HG02885 (cell line): ENCODE data around the gene NAA80.
A peak's percentile ranks its signal among the peaks of the same experiment; 100 is the strongest.

ENCODE experiments used
- ATAC-seq: cut with Tn5 transposase; IDR thresholded peaks from one replicate; pipeline ENCODE4 v1.9.1; 2021; ENCODE audit warnings: mild to moderate bottlenecking; ENCODE audit not compliant: unreplicated experiment, poor library complexity

Gene NAA80

DNA sequence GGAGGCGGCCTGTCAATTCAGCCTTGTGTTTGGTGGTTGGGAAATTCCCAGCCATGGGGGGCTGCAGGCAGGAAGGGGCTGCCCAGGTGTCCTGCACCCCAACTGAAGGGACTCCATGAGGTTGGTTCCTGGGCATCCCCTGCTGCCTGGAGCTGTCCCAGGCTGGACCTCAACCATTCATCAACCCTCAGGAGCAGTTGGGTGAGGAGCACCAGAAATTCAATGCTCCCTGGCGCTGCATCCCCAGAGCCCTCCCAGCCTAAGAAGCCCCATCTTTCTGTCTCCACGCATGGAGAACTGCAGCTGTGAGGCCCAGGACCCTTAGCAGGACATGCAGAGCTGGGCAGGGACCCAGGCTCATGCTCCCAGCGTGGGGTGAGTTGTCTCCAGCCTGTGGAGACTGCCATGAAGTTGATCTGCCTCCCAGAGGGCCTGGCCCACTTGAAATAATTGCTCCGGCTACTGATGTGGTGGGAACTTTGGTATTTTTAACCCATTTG, 38.2 kb downstream of the NAA80 start:
- no peak for ATAC-seq

- ATAC-seq: peak; percentile 92
Measured at GRCh38 chr3:50260027-50260941, 38.9 kb downstream of the NAA80 start.

- peak; percentile 26 for ATAC-seq
Measured at GRCh38 chr3:50259432-50260026, 39.7 kb downstream of the NAA80 start.

DNA sequence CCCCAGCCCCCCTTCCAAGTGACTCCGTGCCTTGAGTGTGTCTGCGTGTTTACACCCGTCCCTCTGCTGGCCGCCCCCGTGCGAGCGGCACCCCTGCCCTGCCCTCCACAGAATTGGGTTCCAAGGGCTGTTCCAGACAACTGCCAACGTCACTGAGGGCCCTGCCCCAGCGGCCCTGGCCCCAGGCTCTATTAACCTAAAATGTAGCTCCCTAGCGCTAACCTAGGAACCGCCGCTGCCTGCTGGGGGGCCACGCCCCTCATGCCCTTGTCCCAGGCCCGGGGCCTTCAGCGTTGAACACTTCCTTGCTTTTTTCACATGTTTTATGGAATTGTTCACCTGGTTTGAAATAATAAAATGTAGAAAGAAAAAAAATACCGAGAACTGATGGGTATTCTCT, 40.2 kb downstream of the NAA80 start:
- no peak for ATAC-seq

GRCh38 chr3:50258029-50258680, 41.0 kb downstream of the NAA80 start:
- no peak for ATAC-seq

DNA sequence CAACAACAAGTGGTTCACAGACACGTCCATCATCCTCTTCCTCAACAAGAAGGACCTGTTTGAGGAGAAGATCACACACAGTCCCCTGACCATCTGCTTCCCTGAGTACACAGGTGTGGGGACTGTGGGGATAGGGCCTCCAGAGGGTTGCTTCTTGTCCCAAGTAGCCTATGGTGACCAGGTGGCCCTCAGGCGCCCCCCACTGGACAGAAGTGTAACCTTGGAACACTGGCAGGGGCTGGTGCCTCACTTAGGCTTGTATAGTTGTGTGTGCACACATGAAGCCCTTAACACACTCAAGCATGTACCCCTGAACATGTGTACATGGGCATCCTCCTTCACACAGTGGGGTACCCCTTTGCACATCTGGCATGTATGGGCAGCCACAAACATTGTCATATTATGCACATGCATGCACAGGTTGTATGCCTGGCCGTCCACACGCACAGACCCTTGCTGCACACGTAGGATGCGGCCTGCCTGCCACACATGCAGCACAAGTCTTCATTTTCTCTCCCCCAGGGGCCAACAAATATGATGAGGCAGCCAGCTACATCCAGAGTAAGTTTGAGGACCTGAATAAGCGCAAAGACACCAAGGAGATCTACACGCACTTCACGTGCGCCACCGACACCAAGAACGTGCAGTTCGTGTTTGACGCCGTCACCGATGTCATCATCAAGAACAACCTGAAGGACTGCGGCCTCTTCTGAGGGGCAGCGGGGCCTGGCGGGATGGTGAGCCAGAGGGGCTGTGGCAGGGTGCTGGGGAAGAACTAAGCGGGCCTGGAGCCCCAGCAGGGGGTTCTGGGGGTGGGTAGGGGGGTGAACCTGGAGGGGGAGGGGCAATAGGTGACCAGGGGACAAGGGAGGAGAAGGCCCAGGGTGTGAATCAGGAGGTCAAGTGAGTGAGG, 42.0 kb downstream of the NAA80 start:
- no peak for ATAC-seq

- no peak for ATAC-seq
Measured at GRCh38 chr3:50255251-50255615, 44.0 kb downstream of the NAA80 start.

GRCh38 chr3:50254577-50255250, 44.5 kb downstream of the NAA80 start:
- no peak for ATAC-seq

DNA sequence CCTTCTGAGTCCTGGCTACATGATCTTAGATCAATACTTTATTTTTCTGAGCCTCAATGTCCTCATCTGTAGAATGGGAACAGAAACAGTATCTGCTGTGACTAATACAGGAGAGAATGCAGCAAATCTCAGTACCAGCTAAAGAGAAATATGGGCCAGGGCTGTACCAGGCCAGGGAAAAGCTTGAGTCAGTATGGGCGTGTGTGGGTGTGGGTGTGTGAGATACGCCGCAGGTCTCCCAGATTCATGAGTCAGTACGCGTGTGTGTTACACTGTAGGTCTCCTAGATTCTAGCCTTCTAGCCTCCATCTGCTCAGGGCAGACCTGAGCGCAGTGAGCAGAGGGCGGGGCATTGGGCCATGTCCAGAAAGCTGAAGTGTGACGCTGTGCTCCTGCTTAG, 48.0 kb downstream of the NAA80 start:
- ATAC-seq: no peak

- no peak for ATAC-seq
Measured at GRCh38 chr3:50250514-50250913, 48.7 kb downstream of the NAA80 start.

DNA sequence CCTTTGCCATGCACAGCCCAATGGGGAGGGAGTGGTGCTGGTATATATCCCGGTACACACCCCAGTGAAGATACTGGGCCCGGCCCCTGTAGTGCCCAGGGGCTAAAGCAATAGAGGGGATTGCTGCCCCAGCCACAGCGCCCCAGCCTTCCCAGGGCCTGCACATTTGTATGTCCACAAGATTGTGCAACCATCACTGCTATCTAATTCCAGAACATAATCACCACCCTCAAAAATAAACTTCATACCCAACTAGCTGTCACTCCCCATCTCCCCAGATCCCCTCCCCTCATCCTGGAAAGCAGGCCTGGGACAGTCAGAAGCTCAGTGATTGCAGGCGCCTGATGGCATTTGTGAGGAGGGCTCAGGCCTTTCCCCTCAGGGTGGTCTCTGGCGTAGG, 49.7 kb downstream of the NAA80 start:
- no peak for ATAC-seq

- ATAC-seq: no peak
Measured at GRCh38 chr3:50248387-50248786, 50.8 kb downstream of the NAA80 start.

- peak; percentile 72 for ATAC-seq
Measured at GRCh38 chr3:50246517-50246954, 52.7 kb downstream of the NAA80 start.
